Thoracic aorta (tissue), 2 donors: Measurements from ENCODE around the gene ZNF324B. TPM values are rescaled to one million over a fixed set of nuclear protein-coding genes. Genes with fewer than 3 reads are reported as not detected.

Source experiments
- ATAC-seq: fragments of 150-250 bp; one replicate; pipeline ENCODE4 v1.8.0; 2017; ENCODE audit warnings: low read depth; ENCODE audit not compliant: insufficient number of reproducible peaks, low FRiP score
- DNase-seq: peaks from one replicate; pipeline ENCODE4 v3.0.0-alpha.2; 2020; ENCODE audit warnings: low spot score
- H3K27ac ChIP-seq, 2 donors: fragments of 200-600 bp; sonication (generic); 1 replicate in 1 of 2; 2 replicates in 1 of 2; pipeline ENCODE4 v1.5.1; 2016; ENCODE audit warnings: mild to moderate bottlenecking in 2 of 2, moderate library complexity in 2 of 2
- H3K27me3 ChIP-seq: fragments of 200-600 bp; sonication (generic); replicated peaks from 2 replicates; pipeline ENCODE4 v1.6.0; 2016; ENCODE audit warnings: mild to moderate bottlenecking; ENCODE audit not compliant: insufficient read depth
- H3K36me3 ChIP-seq: fragments of 200-600 bp; sonication (generic); one replicate; pipeline ENCODE4 v1.5.1; 2016
- H3K4me1 ChIP-seq, 2 donors: fragments of 200-600 bp; sonication (generic); 1 replicate in 1 of 2; 2 replicates in 1 of 2; pipeline versions ENCODE4 v1.5.1 to v1.6.0; 2016; ENCODE audit warnings: low read depth in 2 of 2, mild to moderate bottlenecking in 1 of 2; ENCODE audit not compliant: control insufficient read depth in 1 of 2
- H3K4me3 ChIP-seq: fragments of 200-600 bp; sonication (generic); 2 replicates; pipeline ENCODE4 v1.5.1; 2016; ENCODE audit warnings: mild to moderate bottlenecking
- H3K9me3 ChIP-seq: fragments of 200-600 bp; sonication (generic); 2 replicates; pipeline ENCODE4 v1.5.1; 2016
- CTCF ChIP-seq: fragments of 200-600 bp; sonication (generic); IDR thresholded peaks from one replicate; pipeline ENCODE4 v1.5.1; 2019; ENCODE audit warnings: antibody characterized with exemption
- total RNA-seq, 2 donors: library from RNA; depleted of rRNA; stranded (reverse); fragments of >200 nt; gene quantifications; one replicate each; pipeline versions ENCODE4 v1.1.0 to v1.2.3, GENCODE V29; 2016

ZNF324B gene
- total RNA-seq, 2 donors from 2014 or later, result 6.0 to 12.0 TPM

GRCh38 chr19:58476498-58477015, 25.1 kb downstream of the ZNF324B start:
- ATAC-seq, result peak; percentile 34
- Histone ChIP-seq H3K27ac (peak overlapping the region; percentile 92 to 96), H3K9me3 (no peaks in the 10 kb centered on the region), H3K27me3 (no peaks in the 10 kb centered on the region), H3K4me3 (peak overlapping the region; percentile 81), H3K36me3 (peaks cover 34% of the 10 kb centered on the region), H3K4me1 (peaks cover 2 to 21% of the 10 kb centered on the region in 2 donors)
- peak; percentile 36 for DNase-seq
- TF ChIP-seq CTCF, result no peak

GRCh38 chr19:58477130-58477529, 25.7 kb downstream of the ZNF324B start:
- Histone ChIP-seq H3K4me1 (peaks cover 2 to 21% of the 10 kb centered on the region in 2 donors), H3K36me3 (peaks cover 29% of the 10 kb centered on the region), H3K27me3 (no peaks in the 10 kb centered on the region), H3K4me3 (peak overlapping the region; percentile 81), H3K9me3 (no peaks in the 10 kb centered on the region), H3K27ac (peak overlapping the region; percentile 92 to 96)
- DNase-seq (no peak), ATAC-seq (no peak)
- TF ChIP-seq CTCF, result no peak

GRCh38 chr19:58477871-58478270, 26.4 kb downstream of the ZNF324B start:
- no peak for TF ChIP-seq CTCF
- DNase-seq (no peak), ATAC-seq (no peak)
- Histone ChIP-seq H3K4me3 (no peak overlapping the region), H3K27ac (peak overlapping the region; percentile 92 to 96), H3K4me1 (peaks cover 2 to 21% of the 10 kb centered on the region in 2 donors), H3K27me3 (no peaks in the 10 kb centered on the region), H3K9me3 (no peaks in the 10 kb centered on the region), H3K36me3 (peaks cover 23% of the 10 kb centered on the region)

DNA sequence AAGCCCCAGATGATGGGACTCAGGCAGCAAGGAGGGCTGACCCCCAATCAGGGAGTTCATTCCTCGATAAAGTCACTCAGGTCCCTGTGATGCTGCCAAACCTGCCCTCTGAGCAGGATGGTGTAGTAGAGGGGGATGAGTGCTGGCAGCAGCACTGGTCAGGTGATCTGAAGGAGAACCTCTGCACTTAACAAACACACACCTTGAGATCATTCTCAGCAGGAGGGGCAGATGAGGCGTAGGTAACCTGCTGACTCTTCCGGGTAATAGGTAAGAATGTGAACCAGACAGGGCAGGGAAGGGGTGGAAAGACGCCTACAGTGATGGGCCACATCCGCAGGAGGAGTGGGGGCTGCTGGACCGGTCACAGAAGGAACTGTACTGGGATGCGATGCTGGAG, 27.9 kb downstream of the ZNF324B start:
- no peak for TF ChIP-seq CTCF
- peaks cover 21% of the 10 kb centered on the region for H3K36me3 ChIP-seq
- H3K4me1 ChIP-seq, result peaks cover 6 to 35% of the 10 kb centered on the region in 2 donors
- DNase-seq (no peak), ATAC-seq (no peak)
- H3K4me3 ChIP-seq, result no peak overlapping the region
- no peaks in the 10 kb centered on the region for H3K27me3 ChIP-seq
- H3K27ac ChIP-seq, result no peak overlapping the region
- H3K9me3 ChIP-seq, result no peaks in the 10 kb centered on the region

- no peak for TF ChIP-seq CTCF
- DNase-seq (no peak), ATAC-seq (no peak)
Measured at GRCh38 chr19:58479736-58480480, 28.5 kb downstream of the ZNF324B start.

More at GRCh38 chr19:58479736-58480480, 28.5 kb downstream of the ZNF324B start:
- H3K36me3 ChIP-seq, result peaks cover 21% of the 10 kb centered on the region
- peaks cover 6 to 33% of the 10 kb centered on the region in 2 donors for H3K4me1 ChIP-seq
- H3K27me3 ChIP-seq, result no peaks in the 10 kb centered on the region
- no peaks in the 10 kb centered on the region for H3K9me3 ChIP-seq
- H3K27ac ChIP-seq, result no peak overlapping the region
- no peak overlapping the region for H3K4me3 ChIP-seq
